Gastrocnemius medialis (tissue), 4 donors: ENCODE results near the gene FAM240B. TPM values are rescaled to one million over a fixed set of nuclear protein-coding genes. Genes with fewer than 3 reads are reported as not detected.

Experiments used
- ATAC-seq, 2 donors: fragments of 150-250 bp; one replicate each; pipeline ENCODE4 v1.9.1; 2016
- DNase-seq, 2 donors: peaks; one replicate each; pipeline ENCODE4 v3.0.0-alpha.2; 2019
- H3K27ac ChIP-seq, 4 donors: fragments of 200-600 bp; sonication (generic); 1 replicate in 1 of 4; 2 replicates in 3 of 4; pipeline ENCODE4 v1.5.1; 2016 to 2018; ENCODE audit warnings: mild to moderate bottlenecking in 2 of 4, moderate library complexity in 1 of 4
- H3K27me3 ChIP-seq, 3 donors: fragments of 200-600 bp; sonication (generic) in 2 of 3; 1 replicate in 1 of 3; 2 replicates in 2 of 3; pipeline versions ENCODE4 v1.5.1 to v1.6.0; 2016 to 2019; ENCODE audit warnings: mild to moderate bottlenecking in 1 of 3, moderate library complexity in 1 of 3
- H3K36me3 ChIP-seq, 2 donors: fragments of 200-600 bp; sonication (generic) in 1 of 2; one replicate each; pipeline ENCODE4 v1.5.1; 2017 to 2018
- H3K4me1 ChIP-seq, 2 donors: fragments of 200-600 bp; sonication (generic) in 1 of 2; one replicate each; pipeline ENCODE4 v1.5.1; 2016 to 2017; ENCODE audit warnings: mild to moderate bottlenecking in 2 of 2
- H3K4me3 ChIP-seq, 4 donors: fragments of 200-600 bp; sonication (generic) in 3 of 4; 1 replicate in 1 of 4; 2 replicates in 3 of 4; pipeline ENCODE4 v1.5.1; 2016 to 2019; ENCODE audit warnings: mild to moderate bottlenecking in 2 of 4
- H3K9me3 ChIP-seq, 3 donors: fragments of 200-600 bp; sonication (generic) in 2 of 3; 1 replicate in 1 of 3; 2 replicates in 2 of 3; pipeline ENCODE4 v1.5.1; 2016 to 2019
- CTCF ChIP-seq, 5 experiments: fragments of 450-650 bp in 3 of 5; fragments of 200-600 bp in 2 of 5; sonication (generic) in 2 of 5; IDR thresholded peaks in 4 of 5; conservative IDR thresholded peaks in 1 of 5; 1 replicate in 4 of 5; 2 replicates in 1 of 5; pipeline ENCODE4 v1.5.1; 2016 to 2019; ENCODE audit warnings: antibody characterized with exemption in 5 of 5, mild to moderate bottlenecking in 3 of 5, moderate library complexity in 3 of 5
- POLR2A ChIP-seq, 2 donors: fragments of 450-650 bp; IDR thresholded peaks; one replicate each; pipeline ENCODE4 v1.6.1; 2017; ENCODE audit warnings: antibody characterized with exemption in 2 of 2, mild to moderate bottlenecking in 2 of 2, moderate library complexity in 2 of 2
- in situ Hi-C, 4 donors: fragments of 200-750 bp; cut with MboI; loops; one replicate each; pipeline versions ENCODE4 v1.15.0 to v1.8.0; 2017; ENCODE audit warnings: low sequenced_read_pairs in 4 of 4
- intact Hi-C: fragments of 100-400 bp; cut with DNase I; formaldehyde crosslinking; loops from one replicate; pipeline ENCODE4 v1.15.1; 2023; ENCODE audit warnings: low total_unique reads
- total RNA-seq, 4 donors: library from RNA; depleted of rRNA; stranded (reverse); fragments of >200 nt; gene quantifications; one replicate each; pipeline versions ENCODE4 v1.1.0 to v1.2.3, GENCODE V29; 2016

FAM240B gene
- total RNA-seq, 4 donors from 2014 or later, result not detected

DNA sequence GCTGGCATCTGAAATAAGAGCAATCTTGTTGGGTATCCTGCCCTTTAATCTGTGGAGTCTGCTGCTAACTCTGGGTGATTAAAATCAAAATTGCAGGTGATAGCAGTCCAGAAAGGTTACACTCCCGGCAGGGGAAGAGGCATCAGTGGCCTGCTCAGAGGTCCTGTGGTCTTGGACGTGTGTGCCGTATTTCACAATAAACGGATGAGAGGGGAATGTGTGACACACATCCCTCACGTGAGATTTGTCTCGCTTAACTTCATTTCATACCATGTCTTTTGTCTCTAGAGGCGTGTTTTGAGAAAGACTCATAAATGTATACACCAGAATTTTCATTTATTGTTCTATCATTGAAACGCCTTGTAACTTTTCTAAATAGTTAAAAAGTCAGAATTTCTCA, 36.6 kb downstream of the FAM240B start:
- H3K36me3 ChIP-seq, result no peaks in the 10 kb centered on the region
- H3K27ac ChIP-seq, result no peak overlapping the region
- no peaks in the 10 kb centered on the region for H3K9me3 ChIP-seq
- no peak for DNase-seq
- in situ Hi-C loops (no loop called here), intact Hi-C loops (no loop called here)
- TF ChIP-seq CTCF (IDR thresholded peaks at IDR 0.05 in 4 of 5, conservative IDR thresholded peaks at IDR 0.05 in 1 of 5) (no peak), POLR2A (IDR thresholded peaks at IDR 0.05) (no peak)
- H3K4me1 ChIP-seq, result no peaks in the 10 kb centered on the region
- no peaks in the 10 kb centered on the region for H3K27me3 ChIP-seq
- no peak for ATAC-seq
- no peak overlapping the region for H3K4me3 ChIP-seq

GRCh38 chr9:38682713-38683112, 37.2 kb downstream of the FAM240B start:
- no peak for TF ChIP-seq POLR2A (IDR thresholded peaks at IDR 0.05)
- no peak for TF ChIP-seq CTCF (IDR thresholded peaks at IDR 0.05 in 4 of 5, conservative IDR thresholded peaks at IDR 0.05 in 1 of 5)
- no peak overlapping the region for H3K27ac ChIP-seq

GRCh38 chr9:38681747-38682227, 38.1 kb downstream of the FAM240B start:
- no peak overlapping the region for H3K27ac ChIP-seq
- no peak for TF ChIP-seq CTCF (IDR thresholded peaks at IDR 0.05 in 4 of 5, conservative IDR thresholded peaks at IDR 0.05 in 1 of 5)
- no peak for TF ChIP-seq POLR2A (IDR thresholded peaks at IDR 0.05)
- intact Hi-C loops, result no loop called here
- H3K36me3 ChIP-seq, result no peaks in the 10 kb centered on the region
- no peaks in the 10 kb centered on the region for H3K27me3 ChIP-seq
- H3K4me1 ChIP-seq, result no peaks in the 10 kb centered on the region
- no peak for DNase-seq
- no peaks in the 10 kb centered on the region for H3K9me3 ChIP-seq
- in situ Hi-C loops, result no loop called here
- H3K4me3 ChIP-seq, result no peak overlapping the region
- ATAC-seq, result no peak

More at GRCh38 chr9:38682713-38683112, 37.2 kb downstream of the FAM240B start:
- no peak overlapping the region for H3K4me3 ChIP-seq
- intact Hi-C loops (no loop called here), in situ Hi-C loops (no loop called here)
- no peak for ATAC-seq
- H3K27me3 ChIP-seq, result no peaks in the 10 kb centered on the region
- no peaks in the 10 kb centered on the region for H3K9me3 ChIP-seq
- no peaks in the 10 kb centered on the region for H3K4me1 ChIP-seq
- H3K36me3 ChIP-seq, result no peaks in the 10 kb centered on the region
- DNase-seq, result no peak

DNA sequence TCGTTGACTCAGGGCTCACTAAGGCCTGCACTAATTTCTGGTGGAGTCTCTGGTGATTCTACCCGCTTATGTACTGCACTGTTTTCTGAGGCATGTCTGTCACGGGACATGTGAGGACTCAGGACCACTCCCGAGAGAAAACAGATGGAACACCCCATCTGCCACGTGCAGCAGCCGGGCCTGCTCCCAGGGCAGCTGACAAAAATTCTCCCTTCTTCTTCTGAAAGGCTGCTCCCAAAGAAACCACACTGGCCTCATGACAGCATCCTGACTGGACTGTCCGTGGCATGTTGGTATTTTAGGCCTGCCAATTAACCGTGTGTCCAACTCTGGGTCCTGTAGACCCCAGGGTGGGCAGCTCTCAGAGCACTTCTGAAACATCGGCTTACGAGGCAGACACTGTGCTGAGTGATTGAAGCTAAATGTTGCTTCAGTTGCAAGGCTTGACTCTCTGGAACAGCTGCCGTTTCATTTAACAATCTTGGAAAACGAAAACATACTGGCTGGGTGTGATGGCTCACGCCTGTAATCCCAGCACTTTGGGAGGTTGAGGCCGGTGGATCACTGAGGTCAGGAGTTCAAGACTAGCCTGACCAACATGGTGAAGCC, 39.0 kb downstream of the FAM240B start:
- intact Hi-C loops, result no loop called here
- H3K4me3 ChIP-seq, result no peak overlapping the region
- no peaks in the 10 kb centered on the region for H3K9me3 ChIP-seq
- no peaks in the 10 kb centered on the region for H3K27me3 ChIP-seq
- H3K27ac ChIP-seq, result no peak overlapping the region
- ATAC-seq (peak in 1 of 2 donors; percentile 42), DNase-seq (no peak)
- no peaks in the 10 kb centered on the region for H3K4me1 ChIP-seq
- in situ Hi-C loops, result no loop called here
- no peaks in the 10 kb centered on the region for H3K36me3 ChIP-seq
- no peak for TF ChIP-seq CTCF (IDR thresholded peaks at IDR 0.05 in 4 of 5, conservative IDR thresholded peaks at IDR 0.05 in 1 of 5)
- no peak for TF ChIP-seq POLR2A (IDR thresholded peaks at IDR 0.05)
